HG03342 (cell line): ENCODE results near the gene ANKRD44.
A peak's percentile ranks its signal among the peaks of the same experiment; 100 is the strongest.

Source experiments
- ATAC-seq: cut with Tn5 transposase; IDR thresholded peaks from one replicate; pipeline ENCODE4 v1.9.1; 2021; ENCODE audit warnings: mild to moderate bottlenecking, moderate library complexity; ENCODE audit not compliant: unreplicated experiment

Gene ANKRD44

DNA sequence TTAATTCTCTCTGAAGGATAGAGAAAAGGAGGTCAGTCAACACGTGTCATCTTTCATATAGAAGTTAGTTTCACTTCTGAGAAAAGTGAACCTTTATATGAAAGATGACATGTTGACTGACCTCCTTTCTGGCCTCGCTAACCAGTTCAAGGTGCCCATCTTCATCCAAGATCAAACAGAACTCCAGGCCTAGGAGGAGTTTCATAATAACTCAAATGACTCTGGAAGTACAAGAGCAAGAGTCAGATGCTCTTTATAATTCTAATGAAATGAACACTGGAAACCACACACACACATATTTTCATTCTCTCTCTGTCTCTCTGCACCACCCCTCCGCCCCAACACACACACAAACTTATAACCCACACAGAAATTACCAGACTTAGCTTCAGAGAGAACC lies 16.3 kb downstream of the ANKRD44 start:
- ATAC-seq = no peak

DNA sequence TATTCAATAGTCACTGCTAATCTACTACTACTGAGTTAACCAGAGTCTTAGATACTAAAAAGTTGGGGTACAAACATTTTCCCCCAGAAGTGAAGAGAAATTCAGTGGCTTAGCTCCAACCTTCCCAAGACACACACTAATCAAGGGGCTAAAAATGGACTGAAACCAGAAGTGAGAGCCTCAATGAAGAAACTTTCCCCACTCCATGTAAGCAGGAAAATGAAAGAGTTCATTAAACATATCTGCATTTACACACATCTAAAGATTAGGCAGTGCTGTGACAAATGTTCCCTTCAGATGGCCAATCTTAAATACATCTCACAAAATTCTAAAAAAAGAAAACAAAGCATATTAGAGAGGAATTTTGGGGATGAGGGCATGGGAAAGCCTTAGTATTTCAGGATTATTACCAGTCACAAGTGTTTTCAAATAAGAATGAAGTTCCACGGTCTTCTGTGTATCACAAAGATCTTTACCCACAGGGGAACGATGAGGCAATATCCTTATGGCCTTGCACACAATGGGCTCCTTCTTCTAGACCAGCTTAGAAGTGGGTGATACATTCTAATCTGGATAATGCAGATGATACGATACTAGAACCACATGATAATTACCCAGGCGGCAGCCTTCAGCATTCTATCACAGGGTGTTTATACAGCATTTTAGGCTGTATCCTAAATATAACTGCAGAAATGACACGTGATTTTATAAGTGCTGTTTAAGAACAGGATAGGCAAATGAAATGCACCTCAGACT lies 17.1 kb downstream of the ANKRD44 start:
- peak; percentile 37 for ATAC-seq

DNA sequence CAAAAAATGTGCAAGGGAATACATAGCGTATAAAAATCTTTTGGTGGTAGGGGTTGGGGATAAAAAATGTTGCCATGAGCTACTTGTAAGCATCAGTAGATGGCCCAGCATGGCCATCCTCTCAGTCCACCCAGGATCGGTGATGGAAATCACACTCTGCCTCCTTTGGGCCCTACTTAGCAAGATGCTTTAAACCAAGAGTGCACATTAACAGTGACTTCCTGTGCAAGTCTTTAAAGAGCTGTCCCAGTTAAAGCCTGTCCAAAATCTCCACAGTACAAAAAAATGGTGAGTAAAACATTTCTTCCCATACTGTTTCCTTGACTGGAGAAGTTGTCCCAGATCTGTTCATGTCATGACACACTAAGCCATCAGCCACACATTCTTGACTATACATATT lies 18.0 kb downstream of the ANKRD44 start:
- no peak for ATAC-seq

DNA sequence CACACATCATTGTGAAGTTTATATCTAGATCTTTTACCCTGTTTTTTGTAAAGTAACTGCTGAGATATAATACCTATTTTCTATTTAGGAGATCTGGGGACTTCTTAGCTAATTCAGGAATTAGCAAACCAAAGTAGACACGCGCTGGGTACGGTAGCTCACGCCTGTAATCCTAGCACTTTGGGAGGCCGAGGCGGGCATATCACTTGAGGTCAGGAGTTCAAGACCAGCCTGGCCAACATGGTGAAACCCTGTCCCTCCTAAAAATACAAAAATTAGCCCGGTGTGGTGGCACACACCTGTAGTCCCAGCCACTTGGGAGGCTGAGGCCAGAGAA lies 23.0 kb downstream of the ANKRD44 start:
- ATAC-seq = peak; percentile 28

DNA sequence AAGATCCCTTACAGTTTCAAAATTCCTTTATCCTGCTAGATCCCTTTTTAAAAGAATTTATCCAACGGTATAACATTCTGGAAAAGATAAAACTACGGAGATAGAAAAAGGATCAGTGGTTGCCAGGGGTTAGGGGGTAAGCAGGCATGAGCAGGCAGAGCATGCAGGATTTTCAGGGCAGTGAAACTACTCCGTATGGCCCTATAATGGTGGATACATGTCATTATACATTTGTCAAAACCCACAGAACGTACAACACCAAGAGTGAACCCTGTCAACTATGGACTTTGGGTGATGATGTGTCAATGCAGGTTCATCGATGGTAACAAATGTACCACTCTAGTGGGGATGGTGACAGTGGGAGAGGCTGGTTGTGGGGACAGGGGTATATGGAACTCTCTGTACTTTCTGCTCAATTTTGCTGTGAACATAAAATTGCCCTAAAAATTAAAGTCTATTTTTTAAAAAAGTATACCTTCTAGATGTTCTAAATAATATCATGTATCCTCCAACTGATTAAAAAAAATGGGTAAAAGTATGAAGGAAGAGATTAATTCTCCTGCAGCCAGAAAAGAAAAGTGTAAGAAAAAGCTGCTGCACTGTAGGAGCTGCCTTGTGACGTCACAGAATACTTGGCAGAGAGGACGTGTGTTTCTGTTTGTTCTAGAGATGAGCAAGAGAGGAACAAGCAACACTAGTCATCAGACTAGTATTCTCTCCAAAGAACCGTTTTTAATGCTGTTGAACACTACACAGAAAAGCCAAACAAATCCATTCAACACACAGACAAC lies 23.6 kb downstream of the ANKRD44 start:
- ATAC-seq = peak; percentile 92

DNA sequence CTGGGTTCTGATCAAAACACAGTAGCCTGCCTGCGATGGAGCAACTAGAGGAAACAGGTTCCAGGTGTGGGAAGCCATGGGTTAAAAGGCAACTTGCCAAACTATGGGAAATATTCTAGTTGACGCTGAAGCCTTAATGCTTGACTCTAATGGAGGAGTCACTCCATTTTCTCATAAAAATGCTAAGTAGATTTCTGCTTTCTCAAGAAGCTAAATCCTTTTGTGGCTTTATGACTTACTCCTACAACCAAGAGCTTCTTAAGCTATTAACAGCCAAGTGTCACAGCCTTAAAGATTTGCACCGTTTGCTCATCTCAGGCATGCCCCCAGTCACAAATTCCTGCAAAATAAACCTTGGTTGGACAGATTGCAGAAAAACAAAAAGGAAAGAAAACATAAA lies 25.2 kb downstream of the ANKRD44 start:
- no peak for ATAC-seq

DNA sequence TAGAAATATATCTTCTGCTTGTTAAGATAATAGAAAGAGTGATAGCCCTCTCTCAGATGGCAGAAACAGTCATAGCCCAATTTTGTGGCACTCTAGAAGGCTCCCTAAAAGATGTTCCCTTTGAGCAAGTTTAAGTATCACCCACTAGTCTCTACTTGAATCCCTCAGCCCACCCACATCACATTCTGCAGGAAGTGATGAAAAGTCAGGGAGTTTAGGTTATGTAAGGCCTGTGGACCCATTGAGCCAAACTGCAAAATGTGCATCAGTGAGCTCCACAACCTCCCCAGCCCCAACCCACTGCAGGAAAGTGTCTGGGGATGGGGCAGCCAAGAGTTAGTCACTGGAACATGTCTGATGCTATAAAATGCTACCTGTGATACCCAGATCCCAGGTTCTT lies 25.6 kb downstream of the ANKRD44 start:
- ATAC-seq = no peak

DNA sequence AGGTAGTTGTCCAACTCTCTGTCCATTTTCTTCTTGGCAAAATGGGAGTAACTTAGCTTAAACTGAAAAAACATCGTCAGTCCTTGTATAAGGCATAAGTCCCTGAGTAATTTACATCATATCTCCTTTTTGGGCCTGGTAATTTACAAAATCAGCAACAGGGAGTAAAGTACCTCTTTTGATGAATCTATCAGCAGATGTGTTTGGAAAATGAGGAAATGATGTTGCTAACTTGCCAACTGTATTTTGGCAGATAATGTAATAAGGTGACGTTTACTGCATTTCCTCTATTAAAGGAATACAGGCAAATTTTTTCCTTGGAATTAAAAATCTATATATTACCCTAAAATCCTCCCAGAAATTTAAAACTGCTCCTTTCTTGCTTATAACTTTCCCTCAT lies 29.2 kb downstream of the ANKRD44 start:
- ATAC-seq = no peak

DNA sequence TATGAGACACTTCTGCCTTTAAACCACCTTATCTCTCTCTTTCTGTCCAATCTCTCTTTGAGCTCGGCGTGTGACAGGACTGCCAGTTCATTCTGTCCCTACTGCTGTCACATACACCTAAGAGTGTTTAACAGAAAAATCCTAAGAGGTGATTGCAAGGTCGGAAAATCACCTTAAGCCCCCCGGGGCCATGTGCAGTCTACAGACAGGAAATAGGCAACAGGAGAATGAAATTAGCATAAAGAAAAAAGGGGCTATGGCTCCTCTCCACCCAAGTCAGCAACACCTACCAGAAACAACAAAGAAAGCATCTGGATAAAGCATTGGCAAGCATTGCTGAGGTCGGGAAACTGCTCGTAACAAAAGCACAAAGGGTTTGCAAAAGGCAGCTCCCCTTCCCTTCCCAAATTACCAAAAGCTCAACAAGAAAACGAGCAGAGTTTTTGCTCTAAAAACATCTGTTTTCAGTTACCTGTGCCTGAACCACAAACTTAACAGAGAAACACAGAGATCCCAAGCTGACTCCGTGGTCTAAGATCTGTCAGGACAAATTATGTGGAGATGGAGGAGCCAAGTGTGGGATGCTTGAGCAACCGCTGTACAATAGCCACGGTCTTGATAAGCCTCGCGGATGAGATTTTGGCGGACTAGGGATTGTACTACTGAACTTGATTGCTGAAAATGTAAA lies 30.4 kb downstream of the ANKRD44 start:
- ATAC-seq = peak; percentile 46

DNA sequence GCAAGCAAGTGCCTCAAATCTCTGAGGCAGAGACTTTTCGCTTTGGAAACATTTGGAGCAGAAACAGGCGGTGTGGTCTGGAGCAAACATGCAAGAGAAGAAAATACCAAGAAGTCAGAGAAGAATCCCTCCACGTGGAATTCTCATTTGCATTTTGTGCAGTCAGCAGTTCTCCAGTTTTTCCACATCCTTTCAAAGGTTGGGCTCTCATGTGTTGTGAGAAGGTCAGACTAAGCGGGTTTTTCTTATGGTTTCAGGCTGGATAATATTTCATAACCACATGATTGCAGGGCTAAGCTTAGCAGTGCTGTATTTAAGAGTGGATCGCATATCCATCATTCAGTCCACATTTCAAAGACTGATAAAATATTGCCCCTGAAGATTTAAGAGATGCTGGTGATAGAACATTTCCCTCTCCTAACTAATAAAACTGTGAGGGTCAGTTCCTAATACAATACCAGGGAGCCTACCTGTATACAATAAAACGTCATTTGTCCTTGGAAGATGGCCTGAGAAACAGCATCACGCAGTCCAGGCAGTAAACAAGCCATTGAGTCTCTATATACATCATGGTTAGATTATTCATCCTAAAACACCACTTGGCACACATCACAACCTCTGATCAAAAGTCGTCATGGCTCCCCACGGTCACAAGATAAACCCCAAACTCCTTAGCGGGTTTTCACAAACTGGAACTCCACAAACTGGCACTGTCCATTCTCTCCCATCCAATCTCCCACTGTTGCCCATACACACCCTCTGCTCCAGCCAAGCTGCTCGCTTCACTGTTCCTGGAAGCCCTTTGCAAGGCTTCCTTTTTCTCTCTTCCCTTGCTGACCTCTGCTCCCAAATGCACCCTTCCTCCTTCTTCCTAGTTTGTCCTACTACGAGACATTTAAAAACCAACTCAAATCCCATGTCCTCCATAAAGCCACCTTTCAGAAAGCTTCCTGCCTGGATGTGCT lies 31.5 kb downstream of the ANKRD44 start:
- ATAC-seq = no peak

DNA sequence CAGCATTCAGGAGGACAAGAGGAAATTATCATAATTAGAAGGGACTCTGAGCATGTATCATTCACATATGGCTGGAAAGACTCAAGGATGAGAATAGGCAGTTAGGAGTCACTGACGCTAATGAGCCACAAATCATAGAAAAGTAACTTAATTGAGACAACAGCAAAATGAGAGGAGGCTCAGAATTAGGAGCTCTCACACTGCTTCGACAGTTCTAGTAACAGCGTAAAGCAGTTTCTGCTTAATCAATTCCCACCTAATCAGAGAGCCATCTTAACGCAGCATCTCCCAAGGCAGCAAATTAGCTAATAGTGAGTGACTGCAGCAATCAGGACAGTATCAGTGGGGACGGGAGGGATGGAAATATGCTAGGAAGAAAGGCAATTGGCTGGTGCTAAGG lies 32.8 kb downstream of the ANKRD44 start:
- no peak for ATAC-seq

DNA sequence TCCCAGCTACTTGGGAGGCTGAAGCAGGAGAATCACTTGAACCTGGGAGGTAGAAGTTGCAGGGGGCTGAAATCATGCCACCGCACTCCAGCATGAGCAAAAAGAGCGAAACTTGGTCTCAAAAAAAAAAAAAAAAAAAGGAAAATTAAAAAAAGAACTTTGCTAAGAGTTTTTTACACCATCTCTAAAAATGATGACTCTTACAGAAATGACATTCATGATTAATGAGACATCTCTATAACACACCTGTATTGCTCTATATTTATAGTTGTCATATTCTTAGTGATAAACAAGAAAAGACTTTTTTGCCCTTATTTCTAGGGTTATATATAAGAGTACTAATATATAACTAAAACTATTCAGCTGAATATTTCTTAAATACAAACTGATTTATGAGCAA lies 34.4 kb downstream of the ANKRD44 start:
- ATAC-seq = no peak

DNA sequence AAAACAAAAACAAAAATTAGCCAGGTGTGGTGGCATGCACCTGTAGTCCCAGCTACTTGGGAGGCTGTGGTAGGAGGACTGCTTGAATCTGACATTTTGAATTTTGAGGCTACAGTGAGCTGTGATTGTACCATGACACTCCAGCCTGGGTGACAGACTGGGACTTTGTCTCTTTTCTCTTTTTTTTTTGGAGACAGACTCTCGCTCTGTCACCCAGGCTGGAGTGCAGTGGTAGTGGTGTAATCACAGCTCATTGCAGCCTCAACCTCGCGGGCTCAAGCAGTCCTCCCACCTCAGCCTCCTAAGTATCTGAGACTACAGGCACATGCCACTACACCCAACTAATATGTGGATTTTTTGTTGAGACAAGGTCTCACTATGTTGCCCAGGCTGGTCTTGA lies 35.6 kb downstream of the ANKRD44 start:
- ATAC-seq = no peak

DNA sequence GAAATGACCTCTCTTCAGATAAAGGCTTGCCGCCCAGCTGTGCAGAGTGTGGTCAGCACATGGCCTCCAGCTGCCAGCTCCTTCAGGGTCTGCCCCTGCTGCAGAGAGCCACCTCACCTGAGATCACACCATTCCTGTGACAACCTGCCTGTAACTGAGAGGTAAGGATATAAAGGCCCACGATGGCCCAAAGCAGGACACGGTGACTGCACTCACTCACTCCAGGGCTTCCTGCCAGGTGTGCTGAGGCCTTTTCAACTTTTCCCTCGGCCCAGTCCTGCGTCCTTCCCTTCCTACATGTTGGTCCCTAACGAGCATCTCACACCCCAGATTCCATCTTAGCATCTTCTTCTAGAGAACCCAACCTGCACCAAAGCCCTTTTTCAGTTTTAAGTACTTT lies 36.2 kb downstream of the ANKRD44 start:
- no peak for ATAC-seq

DNA sequence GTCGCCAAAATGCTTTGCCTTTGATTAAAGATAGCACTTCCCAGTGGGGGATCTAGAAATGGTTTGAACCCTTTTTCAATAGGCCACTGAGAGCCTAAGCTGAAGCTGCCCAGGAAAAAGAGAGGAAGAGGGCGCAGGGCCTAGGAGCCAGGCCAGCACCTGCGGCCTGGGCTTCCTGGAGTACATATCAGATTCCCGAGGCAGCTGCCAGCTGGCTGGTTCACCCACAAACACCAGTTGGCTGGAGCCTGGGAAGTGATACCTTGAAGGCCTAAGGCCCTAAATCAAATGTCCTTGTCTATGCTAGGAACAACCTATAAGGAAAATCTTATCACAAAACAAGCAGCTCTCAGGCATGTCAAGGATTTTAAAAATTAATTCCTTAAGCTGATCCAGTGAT lies 37.1 kb downstream of the ANKRD44 start:
- no peak for ATAC-seq

DNA sequence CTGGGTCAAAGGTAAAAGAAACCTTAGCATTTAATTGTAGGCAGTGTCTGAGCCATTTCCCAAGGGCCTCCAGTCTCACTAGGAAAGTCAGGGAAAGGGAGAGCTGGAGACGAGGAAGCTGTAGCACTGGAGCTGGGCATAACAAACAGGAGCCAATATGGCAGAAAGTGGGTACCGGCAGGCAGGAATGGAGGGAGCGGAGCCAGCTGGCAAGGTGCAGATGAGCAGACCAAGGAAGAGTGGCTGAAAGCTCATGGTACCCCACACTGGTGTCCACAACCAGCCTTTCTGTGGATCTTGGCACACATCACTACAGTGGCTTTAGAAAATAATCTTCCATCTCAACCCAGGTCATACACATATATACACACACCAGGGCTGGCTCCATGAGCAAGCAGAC lies 40.0 kb downstream of the ANKRD44 start:
- no peak for ATAC-seq

DNA sequence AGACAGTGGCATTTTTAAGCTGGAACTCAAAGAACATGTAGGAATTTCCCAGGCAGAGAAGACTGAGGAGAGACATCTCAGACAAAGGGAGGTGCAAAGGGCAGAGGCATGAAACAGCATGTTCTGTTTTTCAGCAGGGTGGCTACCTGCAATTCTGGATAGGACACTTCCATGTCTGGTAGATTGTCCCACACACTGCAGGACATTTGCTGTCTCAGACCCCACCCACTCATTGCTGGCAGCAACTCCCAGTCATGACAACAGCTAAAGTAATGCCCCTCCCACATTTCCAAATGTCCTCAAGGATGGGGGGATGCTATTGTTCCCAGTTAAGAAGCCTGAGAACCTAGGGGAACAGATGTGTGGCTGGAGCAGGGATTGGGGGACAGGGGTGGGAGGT lies 40.8 kb downstream of the ANKRD44 start:
- ATAC-seq = no peak

DNA sequence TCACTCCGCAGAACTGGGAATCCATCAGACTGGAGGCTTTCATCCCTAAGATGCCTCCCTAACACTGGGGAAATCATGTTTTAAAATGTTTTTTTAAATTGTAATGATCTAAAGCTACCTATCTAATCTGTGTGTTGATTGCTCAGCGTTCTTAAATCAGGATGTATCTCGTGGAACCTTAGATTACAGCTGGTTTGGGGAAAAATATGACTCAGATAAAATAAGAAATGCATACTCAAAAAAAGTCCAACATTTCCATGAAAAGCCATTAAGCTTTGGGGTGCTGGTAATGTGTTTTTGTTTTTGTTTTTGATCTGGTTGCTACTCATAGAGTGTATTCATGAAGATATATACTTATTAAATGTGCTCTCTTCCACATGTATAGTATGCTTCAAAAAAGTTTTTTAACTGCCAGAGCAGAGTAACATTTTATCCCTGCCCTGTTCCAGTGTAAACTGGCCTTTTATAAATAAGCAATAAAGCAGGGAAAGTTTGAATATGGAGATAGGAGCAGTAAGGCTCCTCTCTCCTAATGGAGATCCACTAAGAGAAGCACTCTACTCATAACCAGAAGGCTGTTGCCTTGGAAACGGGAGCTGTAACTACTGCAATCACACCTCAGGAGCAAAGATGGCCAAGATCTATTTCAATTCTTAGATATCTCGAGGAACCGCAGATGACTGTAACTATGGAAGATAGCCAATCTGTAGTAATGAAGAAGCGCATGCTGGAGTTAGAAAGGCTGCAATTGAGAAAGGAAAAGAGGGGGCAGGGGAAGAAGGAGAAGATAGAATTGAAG lies 41.6 kb downstream of the ANKRD44 start:
- peak; percentile 76 for ATAC-seq

DNA sequence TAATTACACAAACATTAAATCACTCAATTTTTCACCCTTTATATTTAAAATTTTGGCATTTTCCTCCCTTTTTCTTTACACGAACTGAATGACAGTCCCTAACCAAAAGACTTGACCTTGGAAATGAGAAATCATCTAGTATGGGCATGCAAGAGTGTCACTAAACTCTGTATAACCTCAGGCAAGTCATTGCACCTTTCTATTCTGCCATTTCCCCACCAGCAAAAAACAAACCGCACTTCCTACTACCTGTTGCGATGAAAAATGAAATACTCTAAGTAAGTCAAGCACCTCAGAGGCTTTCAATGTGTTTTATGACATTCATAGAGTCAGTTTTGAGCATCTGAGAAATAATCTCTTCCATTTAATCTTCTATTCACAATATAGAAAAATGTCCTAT lies 44.1 kb downstream of the ANKRD44 start:
- ATAC-seq = no peak

DNA sequence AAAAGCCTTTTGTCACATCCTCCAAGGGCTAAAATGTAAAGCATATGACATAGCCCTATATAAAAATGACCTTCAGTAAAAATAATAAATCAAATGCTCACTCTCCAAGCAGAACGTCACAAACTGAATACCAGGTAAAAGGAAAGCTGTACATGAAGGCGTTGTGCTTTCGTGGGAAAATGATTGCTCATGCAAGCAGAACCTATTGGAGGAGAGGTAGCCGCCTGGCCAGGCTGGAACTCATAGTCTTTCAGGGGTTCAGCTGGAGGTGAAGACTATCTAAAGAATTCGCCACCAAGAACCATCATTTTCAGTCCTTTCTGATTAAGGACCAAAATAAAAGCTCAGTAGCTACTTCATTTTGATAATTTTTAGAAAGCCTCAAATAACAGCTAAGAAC lies 44.7 kb downstream of the ANKRD44 start:
- no peak for ATAC-seq
